HG02870 (cell line): ENCODE results near the gene BCL2L12.
A peak's percentile ranks its signal among the peaks of the same experiment; 100 is the strongest.
"Not testable (repeated sequence)": the region's sequence is repeated elsewhere in the genome, so short reads cannot be mapped to it uniquely, and the experiment has no call there.

Source experiments
- ATAC-seq: cut with Tn5 transposase; IDR thresholded peaks from one replicate; pipeline ENCODE4 v1.9.1; 2021; ENCODE audit warnings: mild to moderate bottlenecking, moderate library complexity; ENCODE audit not compliant: unreplicated experiment

The BCL2L12 gene, protein sequence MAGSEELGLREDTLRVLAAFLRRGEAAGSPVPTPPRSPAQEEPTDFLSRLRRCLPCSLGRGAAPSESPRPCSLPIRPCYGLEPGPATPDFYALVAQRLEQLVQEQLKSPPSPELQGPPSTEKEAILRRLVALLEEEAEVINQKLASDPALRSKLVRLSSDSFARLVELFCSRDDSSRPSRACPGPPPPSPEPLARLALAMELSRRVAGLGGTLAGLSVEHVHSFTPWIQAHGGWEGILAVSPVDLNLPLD

DNA sequence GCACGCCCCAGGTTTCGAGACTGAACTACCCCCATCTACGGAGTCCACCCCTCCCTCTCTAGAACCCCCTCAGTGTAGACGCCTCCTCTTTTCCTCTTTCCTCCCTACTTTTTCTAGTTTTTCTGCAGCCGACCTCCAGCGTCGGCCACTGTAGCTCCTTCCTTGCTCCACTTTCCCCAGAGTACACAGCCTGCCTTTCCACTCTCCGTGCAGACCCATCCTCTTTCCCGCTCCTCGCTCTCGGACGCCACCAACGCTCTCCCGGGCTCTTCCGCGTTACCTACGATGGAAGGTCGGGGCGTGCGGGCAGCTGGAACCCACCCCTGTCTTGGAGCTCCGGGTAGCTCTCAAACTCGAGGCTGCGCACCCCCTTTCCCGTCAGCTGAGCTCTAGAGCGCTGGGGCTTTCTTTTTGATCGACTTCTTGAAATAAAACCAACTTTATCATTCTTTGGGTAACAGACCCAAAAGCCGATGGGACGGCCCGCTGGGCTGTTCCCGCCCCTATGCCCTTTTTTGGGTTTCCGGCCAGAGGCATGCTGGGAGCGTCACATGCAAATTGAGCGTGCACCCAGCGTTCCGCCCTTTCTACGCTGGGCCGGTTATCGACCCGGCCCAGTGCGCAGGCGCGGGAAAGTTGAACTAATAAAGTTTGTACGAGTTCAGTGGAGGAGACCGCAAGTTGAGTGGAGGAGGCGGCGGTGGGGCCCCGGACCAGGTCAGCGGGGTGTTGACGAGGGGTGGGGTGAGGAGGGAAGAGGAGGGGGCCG, at the start of gene BCL2L12, which contains the start of gene IRF3:
BCL2L12 (plus strand) TSS at position 583 of the 769 bp plus-strand sequence. CDS start 760 bp downstream, outside the sequence.
IRF3 (minus strand) TSS at position 507 of the 769 bp plus-strand sequence. CDS start 1,019 bp downstream, outside the sequence.
- peak; percentile 84 for ATAC-seq

DNA sequence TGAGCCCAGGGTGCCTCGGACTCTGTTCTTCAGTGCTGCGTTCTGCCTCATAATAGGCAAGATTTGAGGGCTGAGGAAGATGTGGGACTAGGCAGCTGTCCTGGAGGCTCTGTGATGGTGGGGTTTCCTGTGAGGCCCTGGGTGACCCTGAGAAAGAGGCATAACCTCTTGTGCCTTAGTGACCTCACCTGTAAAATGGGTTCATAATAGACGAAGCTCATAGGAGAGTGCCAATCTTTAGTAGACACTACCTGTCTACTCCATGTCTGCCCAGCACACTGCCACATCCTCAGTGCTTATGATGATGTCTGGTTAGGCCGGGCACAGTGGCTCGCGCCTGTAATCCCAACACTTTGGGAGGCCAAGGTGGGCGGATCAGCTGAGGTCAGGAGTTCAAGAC, 49.2 kb upstream of the BCL2L12 start:
- no peak for ATAC-seq

DNA sequence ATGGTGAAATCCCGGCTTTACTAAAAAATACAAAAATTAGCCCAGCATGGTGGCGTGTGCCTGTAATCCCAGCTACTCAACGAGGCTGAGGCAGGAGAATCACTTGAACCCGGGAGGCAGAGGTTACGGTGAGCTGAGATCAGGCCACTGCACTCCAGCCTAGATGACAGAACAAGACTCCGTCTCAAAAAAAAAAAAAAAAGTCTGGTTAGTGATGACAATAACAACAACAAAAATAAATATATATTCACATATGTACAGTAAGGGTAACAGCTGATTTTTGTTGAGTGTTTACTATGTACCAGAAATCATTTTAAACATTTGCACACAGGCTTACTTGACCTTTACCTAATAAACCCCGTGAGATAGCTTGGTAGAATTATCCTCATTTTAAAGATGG, 48.8 kb upstream of the BCL2L12 start:
- no peak for ATAC-seq

DNA sequence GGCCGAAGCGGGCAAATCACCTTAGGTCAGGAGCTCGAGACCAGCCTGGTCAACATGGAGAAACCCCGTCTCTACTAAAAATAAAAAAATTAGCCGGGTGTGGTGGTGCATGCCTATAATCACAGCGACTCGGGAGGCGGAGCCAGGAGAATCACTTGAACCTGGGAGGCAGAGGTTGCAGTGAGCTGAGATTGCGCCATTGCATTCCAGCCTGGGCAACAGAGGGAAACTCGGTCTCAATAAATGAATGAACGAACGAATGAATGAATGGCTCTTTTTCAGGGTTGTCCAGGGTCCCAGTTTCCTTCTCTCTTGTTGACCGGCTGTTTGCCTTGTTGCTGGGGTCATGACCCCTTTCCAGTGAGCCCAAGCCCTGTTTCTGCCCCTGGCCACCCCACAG, 47.9 kb upstream of the BCL2L12 start:
- not testable (repeated sequence) for ATAC-seq

DNA sequence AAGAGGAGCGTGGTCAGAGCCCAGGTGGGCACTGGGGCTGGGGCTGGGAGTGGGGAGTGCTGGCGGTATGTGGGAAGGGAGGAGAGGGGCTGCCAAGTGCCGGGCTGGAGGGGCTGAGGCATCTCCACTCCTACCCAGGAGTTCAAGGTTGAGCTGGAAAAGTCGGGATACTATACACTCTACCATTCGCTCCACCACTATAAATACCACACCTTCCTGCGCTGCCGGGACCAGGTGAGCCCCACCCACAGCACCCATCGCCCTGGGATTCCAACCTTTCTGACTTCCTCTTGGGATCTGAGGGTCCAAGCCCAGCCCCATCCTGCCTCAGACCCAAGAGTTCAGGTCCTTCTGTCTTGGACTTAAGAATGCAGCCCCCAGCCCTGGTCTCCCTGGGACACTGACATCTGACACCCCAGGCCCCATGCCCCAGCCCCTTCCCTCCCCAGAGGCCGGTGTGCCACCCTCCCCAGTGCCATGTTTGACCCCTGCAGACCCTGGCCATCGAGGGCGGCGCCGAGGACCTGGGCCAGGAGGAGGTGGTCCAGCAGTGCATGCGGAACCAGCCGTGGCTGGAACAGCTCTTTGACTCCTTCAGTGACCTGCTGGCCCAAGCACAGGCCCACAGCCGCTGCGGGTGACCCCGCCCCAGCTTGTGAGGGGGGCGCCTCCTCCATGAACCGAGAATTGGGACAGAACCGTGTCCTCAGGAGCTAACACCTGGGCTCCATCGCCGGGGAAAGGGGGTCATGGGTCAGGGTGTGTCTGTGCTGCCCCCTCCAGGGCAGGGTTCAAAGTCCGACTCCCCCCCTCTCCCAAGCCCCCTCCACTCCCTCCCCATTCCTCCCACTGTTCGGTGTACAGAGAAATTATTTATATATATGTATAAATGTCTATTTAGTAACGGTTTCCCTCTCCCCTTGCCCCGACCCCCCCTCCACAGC, 40.5 kb upstream of the BCL2L12 start:
- no peak for ATAC-seq

DNA sequence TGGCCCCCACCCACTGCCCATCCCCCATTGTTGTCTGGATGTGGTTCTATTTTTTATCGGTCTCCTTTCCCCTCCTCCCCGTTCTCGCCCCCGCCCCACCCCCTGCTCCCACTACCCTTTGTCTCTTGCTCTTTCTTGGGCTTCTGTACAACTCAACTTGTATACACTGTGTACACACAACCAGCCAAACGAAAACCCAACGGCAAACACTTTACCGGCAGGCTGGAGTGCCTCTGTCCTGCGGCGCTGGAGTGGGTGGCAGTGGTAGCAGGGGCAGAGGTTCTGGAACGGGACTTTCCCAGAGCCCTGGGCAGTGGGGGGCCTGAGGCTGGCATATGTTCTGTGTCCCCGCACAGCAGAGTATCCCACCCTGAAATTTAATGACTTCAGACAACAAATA, 39.5 kb upstream of the BCL2L12 start:
- ATAC-seq: no peak

DNA sequence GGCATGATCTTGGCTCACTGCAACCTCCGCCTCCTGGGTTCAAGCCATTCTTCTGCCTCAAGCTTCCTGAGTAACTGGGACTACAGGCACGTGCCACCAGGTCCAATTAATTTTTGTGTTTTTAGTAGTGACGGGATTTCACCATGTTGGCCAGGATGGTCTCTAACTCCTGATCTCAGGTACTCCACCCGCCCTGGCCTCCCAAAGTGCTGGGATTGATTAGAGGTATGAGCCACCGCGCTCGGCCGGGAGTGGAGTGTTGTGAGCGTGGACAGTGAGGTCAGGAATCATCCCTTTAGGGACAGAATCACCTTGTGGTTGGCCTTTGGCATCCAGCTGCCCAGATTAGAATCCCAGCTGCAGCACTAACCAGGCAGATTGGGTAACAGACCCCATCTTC, 36.1 kb upstream of the BCL2L12 start:
- no peak for ATAC-seq

DNA sequence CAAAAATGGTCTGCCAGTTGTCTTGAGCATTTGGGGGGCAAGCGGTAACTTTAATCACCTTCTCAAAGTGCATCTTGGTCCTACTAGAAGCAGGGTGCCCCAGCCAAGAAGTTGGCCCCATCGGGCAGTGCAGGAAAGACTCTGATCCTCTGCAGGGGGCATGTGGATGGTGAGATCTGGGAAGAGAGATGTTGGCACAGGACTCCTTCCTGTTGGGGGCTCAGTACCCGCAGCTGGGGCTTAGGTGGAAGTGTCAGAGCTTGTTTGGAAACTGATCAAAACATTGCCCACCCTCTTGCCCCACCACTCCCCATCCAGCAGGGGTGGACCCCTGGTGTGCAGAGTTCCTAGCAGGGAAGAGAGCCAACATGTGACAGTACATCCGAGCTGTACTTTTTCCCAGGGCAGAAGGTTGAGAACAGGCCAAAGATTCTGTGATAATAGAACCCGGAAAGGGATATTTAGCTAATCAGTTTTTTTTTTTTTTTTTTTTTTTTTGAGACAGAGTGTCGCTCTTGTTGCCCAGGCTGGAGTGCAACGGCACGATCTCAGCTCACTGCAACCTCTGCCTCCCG, 34.6 kb upstream of the BCL2L12 start:
- ATAC-seq: no peak

DNA sequence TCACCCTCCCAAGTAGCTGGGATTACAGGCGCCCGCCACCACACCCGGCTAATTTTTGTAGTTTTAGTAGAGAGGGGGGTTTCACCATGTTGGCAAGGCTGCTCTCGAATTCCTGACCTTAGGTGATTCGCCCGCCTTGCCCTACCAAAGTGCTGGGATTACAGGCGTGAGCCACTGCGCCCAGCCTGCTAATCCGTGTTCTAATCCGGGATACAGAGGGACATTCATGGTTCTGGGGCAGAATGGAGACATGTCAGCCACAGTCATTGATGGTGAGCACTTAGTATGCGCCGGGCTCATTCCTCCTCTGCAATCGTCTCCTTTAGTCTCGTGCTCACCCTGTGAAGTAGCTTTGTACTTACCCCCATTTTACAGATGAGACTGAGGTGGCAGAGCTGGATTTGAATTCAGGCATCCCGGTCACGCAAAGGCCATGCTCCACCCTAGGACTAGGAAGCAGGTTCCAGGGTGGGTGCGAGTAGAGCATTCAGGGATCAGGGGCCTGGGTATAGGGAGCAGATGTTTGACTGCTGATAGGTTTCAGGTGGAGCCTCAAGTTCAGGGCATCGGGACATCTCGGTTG, 34.0 kb upstream of the BCL2L12 start:
- no peak for ATAC-seq

DNA sequence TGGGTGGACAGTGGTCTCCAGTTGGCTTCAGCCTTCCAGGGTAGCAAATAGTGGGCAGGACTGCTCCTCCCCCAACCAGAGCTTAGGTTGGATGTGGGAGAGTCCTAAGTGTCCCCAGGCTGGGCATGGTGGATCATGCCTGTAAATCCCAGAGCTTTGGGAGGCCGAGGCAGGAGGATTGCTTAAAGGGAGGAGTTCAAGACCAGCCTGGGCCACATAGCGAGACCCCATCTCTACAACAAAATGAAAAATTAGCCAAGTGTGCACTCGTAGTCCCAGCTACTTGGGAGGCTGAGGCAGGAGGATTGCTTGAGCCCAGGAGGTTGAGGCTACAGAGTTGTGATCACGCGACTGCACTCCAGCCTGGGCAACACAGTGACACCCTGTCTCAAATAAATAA, 33.2 kb upstream of the BCL2L12 start:
- no peak for ATAC-seq

DNA sequence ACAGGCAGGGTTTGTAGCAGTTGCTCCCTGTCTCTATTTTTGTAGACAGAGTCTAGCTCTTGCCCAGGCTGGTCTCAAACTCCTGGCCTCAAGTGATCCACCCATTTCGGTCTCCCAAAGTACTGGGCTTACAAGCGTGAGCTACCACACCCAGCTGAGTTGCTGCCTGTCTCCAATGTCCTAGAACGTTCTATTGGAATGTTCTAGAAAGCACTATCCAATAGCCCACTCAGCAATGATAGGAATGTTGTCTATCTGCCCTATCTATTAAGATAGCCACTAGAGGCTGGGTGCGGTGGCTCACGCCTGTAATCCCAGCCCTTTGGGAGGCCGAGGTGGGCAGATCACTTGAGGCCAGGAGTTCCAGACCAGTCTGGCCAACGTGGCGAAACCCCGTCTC, 32.5 kb upstream of the BCL2L12 start:
- not testable (repeated sequence) for ATAC-seq

DNA sequence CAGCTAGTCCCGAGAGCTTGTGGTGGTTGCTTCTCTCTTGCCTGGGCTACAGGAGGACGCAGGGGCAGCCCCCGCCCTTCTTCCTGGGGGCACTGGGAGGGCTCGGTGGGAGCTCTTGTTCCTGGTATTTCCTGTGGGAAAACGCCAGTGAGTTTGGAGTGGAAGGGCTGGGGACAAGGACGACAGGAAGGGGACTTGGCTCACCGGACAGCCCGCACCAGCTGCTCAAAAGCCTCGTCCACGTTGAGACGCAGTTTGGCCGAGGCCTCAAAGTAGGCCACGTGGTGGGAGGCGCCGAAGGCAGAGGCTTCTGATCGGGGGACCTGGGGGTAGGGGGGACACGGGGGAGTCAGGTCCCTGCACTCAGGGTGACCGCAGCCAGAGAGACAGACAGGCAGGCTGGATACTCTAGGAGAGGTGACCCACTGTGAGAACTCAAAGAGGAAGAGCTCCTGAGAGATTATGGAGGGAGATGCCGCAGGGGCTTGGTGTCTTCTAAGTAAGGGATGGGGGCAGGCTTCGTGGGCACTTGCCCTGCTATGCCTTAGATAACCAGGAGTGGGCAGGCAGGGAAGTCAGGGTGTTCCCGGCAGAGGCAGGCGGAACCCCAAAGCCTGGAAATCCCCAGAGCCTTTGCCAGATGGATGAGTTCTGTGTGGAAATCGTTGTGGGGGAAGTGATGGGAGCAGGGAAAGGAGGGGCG, 30.1 kb upstream of the BCL2L12 start:
- no peak for ATAC-seq

DNA sequence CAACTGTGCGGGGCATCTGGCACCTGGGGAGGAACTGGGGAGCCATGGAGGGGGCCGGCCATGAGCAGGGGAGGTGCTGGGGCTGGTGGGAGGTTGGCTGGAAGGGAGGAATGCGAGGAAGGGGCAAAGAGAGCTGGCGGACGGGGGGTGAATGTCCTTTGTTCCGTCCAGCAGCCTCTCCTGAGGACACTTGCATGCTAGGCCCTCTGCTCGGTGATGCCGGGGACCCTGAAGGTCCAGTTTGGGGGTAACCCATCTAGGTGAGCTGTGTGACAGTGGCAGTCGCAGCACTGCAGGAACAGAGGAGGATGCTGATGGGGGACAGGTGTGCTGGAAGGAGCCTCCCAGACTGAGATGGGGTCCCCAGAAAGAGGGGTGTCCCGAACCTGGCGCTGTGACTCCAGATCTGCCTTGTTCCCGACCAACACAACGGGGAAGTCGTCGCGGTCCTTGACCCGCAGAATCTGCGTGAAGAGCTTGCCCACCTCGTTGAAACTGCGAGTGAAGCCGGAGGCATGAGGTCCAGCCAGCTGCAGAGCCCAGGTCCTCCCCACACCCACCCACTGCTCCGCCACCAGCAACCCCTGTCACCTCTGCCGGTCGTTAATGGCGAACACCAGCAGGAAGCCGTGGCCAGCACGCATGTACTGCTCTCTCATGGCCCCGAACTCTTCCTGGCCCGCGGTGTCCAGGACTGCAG, 29.4 kb upstream of the BCL2L12 start:
- no peak for ATAC-seq

DNA sequence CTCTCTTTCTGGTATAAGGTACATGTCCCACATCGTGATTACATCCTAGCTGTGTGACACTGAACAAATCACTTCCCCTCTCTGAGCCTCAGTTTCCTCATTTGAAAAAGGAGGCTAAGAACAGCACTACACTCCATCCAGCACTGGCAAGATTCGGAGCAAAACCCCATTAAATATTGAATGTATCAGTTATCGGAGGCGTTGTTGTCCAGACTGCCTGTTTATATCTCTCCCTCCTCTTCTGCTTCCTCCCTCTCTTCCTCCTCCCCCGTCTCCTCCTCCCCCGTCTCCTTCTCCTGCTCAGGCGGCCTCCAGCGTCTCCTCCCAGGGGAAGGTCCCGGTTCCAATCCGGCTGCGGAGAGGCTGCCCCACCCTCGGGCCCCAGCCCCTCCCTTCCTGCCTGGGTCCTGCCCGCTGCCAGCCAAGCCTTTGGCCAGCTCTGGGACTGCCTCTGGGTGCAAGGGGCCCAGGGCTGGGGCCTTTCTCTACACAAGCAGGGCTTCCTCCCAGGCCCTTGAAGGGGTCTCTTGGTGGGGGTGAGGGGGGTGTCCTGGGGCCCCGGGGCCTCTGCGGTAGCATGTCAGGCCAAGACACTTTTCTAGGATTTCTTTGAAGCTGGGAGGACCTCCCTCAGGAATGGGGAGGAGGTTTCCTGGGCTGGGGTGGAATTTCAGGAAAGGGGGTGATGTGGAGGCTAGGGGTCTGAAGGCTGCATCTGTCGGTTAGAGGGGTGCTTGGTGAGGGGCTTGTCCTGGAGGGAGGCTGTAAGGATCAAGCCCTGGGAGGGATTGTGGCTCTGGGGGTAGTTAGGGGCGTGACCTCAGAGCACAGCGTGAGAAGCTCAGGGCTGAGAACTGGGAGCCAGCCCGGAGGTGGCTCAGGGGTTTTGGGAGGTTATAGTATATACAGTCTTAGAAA, 27.7 kb upstream of the BCL2L12 start:
- no peak for ATAC-seq

DNA sequence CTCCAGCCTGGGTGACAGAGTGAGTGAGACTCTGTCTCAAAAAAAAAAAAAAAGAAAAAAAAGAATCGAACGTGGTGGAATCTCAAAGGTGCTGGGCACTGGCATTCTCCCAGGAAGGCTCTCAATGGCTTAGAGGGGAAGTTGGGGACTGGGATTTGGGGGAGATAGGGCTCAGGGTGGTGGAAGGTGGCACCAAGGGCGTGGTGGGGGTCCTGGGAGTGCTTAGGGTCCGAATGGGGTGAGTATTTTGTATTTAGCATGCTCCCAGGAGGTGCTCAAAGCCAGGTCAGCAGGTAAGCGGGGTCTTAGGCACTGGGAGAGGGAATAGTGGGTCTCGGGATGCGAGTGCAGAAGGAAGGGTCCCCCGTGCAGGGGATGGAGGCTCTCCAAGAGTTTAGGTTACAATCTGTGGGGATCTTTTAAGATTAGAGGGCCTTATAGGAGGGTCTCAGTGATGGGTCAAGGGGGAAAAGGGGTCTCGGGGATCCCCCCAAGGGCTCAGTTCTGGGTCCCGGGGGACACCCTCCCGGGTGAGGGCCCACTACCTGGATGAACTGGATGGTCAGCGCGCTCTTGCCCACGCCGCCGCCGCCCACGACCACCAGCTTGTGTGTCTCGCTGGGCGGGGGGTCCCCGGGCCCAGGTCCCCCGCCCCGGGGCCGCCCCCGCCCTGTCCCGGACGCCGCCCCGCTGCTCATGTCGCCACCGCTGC, 26.2 kb upstream of the BCL2L12 start:
- no peak for ATAC-seq

DNA sequence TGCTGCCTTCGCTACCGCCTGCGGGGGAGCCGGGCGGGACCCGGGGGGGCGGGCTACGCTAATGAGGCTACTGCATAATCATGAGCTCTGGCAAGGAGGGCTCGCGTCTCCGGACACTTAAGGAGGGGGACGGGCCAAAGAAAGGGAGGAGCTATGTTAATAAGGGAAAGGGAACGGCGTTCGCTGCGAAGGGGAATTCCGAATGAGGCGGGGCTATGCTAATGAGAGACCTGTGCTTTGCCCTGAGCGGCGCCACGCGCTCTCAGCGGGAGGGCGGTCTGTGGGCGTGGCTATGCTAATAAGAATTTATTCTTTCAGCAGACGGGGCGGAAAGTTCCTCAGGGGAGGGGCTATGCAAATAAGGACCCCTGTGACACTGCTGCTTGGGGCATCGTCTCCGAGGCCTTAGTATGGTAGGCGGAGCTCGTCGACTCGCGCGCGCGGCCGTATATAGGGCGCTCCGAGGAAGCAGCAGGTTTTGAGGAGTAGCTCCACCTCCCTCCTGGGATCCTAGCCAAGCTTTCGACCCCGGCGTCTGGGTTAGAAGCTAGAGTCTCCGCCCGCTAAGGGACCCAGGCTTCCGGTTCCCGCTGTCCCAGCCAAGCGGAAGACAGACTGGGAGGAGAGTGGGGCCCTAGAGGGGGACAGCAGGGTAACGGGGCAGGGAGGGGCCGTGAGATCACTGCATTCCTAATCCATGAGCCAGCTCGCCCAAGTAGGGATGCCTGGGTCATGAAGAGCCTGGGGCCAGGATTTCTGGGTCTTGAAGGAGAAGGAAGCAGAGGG, 25.4 kb upstream of the BCL2L12 start, which contains the start of gene RRAS:
RRAS (minus strand) TSS at position 31 of the 786 bp plus-strand sequence. CDS start 45 bp downstream, outside the sequence.
- peak; percentile 67 for ATAC-seq
